ENCODE results near the gene TRIM23. TPM values are rescaled to one million over a fixed set of nuclear protein-coding genes. Genes with fewer than 3 reads are reported as not detected.

Gene TRIM23
- total RNA-seq, 1 experiment from 2014 or later: 16.4 TPM

- DNase-seq: no peak
- Histone ChIP-seq H3K4me3 (no peak overlapping the region), H3K36me3 (peaks cover 80% of the 10 kb centered on the region), H3K27ac (no peak overlapping the region), H3K9me3 (replicated peaks) (no peaks in the 10 kb centered on the region), H3K4me1 (no peaks in the 10 kb centered on the region), H3K27me3 (no peaks in the 10 kb centered on the region)
Observed at GRCh38 chr5:65548281-65548680, 75.9 kb downstream of the TRIM23 start.

- peaks cover 87% of the 10 kb centered on the region for H3K36me3 ChIP-seq
- no peak overlapping the region for H3K4me3 ChIP-seq
- no peaks in the 10 kb centered on the region for H3K4me1 ChIP-seq
- H3K27ac ChIP-seq: no peak overlapping the region
- DNase-seq: no peak
- no peaks in the 10 kb centered on the region for H3K27me3 ChIP-seq
- no peaks in the 10 kb centered on the region for H3K9me3 ChIP-seq (replicated peaks)
Observed at GRCh38 chr5:65546141-65546540, 78.0 kb downstream of the TRIM23 start.

GRCh38 chr5:65544473-65544872, 79.7 kb downstream of the TRIM23 start:
- Histone ChIP-seq H3K27ac (no peak overlapping the region), H3K4me3 (no peak overlapping the region), H3K27me3 (no peaks in the 10 kb centered on the region), H3K4me1 (no peaks in the 10 kb centered on the region), H3K9me3 (replicated peaks) (no peaks in the 10 kb centered on the region), H3K36me3 (peaks cover 83% of the 10 kb centered on the region)
- DNase-seq: no peak

GRCh38 chr5:65539827-65540226, 84.3 kb downstream of the TRIM23 start:
- Histone ChIP-seq H3K27me3 (no peaks in the 10 kb centered on the region), H3K4me3 (no peak overlapping the region), H3K4me1 (peaks cover 19% of the 10 kb centered on the region), H3K36me3 (peaks cover 75% of the 10 kb centered on the region), H3K27ac (no peak overlapping the region), H3K9me3 (replicated peaks) (0 out of 2 replicates have a peak, but pooled peaks cover 3% of the 10 kb centered on the region)
- no peak for DNase-seq

Other genes starting within 250 kb of the TRIM23 start
- 6.0 and 7.2 TPM in 2 replicates for gene ADAMTS6, start 142.4 kb downstream of the TRIM23 start, total RNA-seq (2014; rRNA removed; shearing (Covaris generic))
- 85.1 and 118 TPM in 2 replicates for gene CENPK, start 61.2 kb downstream of the TRIM23 start, total RNA-seq (2014; rRNA removed; shearing (Covaris generic))
- gene PPWD1, start 61.0 kb downstream of the TRIM23 start, total RNA-seq (2014; rRNA removed; shearing (Covaris generic)): 62.4 and 85.0 TPM in 2 replicates
- gene SHLD3, start 694 bp upstream of the TRIM23 start, total RNA-seq (2014; rRNA removed; shearing (Covaris generic)): 8.9 and 9.3 TPM in 2 replicates
- 19.1 and 19.9 TPM in 2 replicates for gene TRAPPC13, start 694 bp upstream of the TRIM23 start, total RNA-seq (2014; rRNA removed; shearing (Covaris generic))
- gene SGTB, start 97.8 kb upstream of the TRIM23 start, total RNA-seq (2014; rRNA removed; shearing (Covaris generic)): 15.2 and 15.3 TPM in 2 replicates
- gene NLN, start 97.9 kb upstream of the TRIM23 start, total RNA-seq (2014; rRNA removed; shearing (Covaris generic)): 32.0 and 35.0 TPM in 2 replicates